Measurements from ENCODE around the gene WDR45B.
A peak's percentile ranks its signal among the peaks of the same experiment; 100 is the strongest.

The WDR45B gene

GRCh38 chr17:82616021-82616711 is 32.1 kb downstream of the WDR45B start:
- Histone ChIP-seq H3K9ac (ENCODE audit: insufficient read length) (no peak overlapping the region), H3K9me3 (ENCODE audit: low read depth, low read length) (no peaks in the 10 kb centered on the region), H3K36me3 (ENCODE audit: insufficient read depth, low read length) (peaks cover 54% of the 10 kb centered on the region), H3K4me3 (no peak overlapping the region), H3K27ac (no peak overlapping the region)
- TF ChIP-seq FOXP2 (optimal IDR thresholded peaks at IDR 0.05; ENCODE audit: control extremely low read depth, extremely low read length, insufficient read depth): no peak
- DNase-seq (ENCODE audit: low read depth, low spot score): no peak

- TF ChIP-seq EZH2 (IDR thresholded peaks at IDR 0.05) (no peak), FOXP2 (optimal IDR thresholded peaks at IDR 0.05; ENCODE audit: control extremely low read depth, extremely low read length, insufficient read depth) (no peak), POLR2AphosphoS5 (IDR thresholded peaks at IDR 0.05; ENCODE audit: borderline replicate concordance, low read depth, low read length) (no peak)
- H3K9ac ChIP-seq (ENCODE audit: insufficient read length): no peak overlapping the region
- peaks cover 51% of the 10 kb centered on the region for H3K36me3 ChIP-seq (ENCODE audit: insufficient read depth, low read length)
Measured at GRCh38 chr17:82615084-82616020, 32.9 kb downstream of the WDR45B start.

GRCh38 chr17:82614095-82614631 is 34.1 kb downstream of the WDR45B start:
- TF ChIP-seq POLR2AphosphoS5 (IDR thresholded peaks at IDR 0.05; ENCODE audit: borderline replicate concordance, low read depth, low read length): no peak
- no peak for TF ChIP-seq EZH2 (IDR thresholded peaks at IDR 0.05)
- TF ChIP-seq FOXP2 (optimal IDR thresholded peaks at IDR 0.05; ENCODE audit: control extremely low read depth, extremely low read length, insufficient read depth): no peak
- Histone ChIP-seq H3K9ac (ENCODE audit: insufficient read length) (no peak overlapping the region), H3K27ac (peak overlapping the region; percentile 42; the same call in 1 of the 2 replicates), H3K36me3 (ENCODE audit: insufficient read depth, low read length) (peaks cover 49% of the 10 kb centered on the region), H3K9me3 (ENCODE audit: low read depth, low read length) (no peaks in the 10 kb centered on the region), H3K4me3 (no peak overlapping the region)
- DNase-seq (ENCODE audit: low read depth, low spot score): no peak

More at GRCh38 chr17:82615084-82616020, 32.9 kb downstream of the WDR45B start:
- no peak for DNase-seq (ENCODE audit: low read depth, low spot score)
- H3K9me3 ChIP-seq (ENCODE audit: low read depth, low read length): no peaks in the 10 kb centered on the region
- H3K27ac ChIP-seq: no peak overlapping the region
- H3K4me3 ChIP-seq: no peak overlapping the region

- DNase-seq (ENCODE audit: low read depth, low spot score): no peak
- H3K4me3 ChIP-seq: no peak overlapping the region
- peaks cover 44% of the 10 kb centered on the region for H3K36me3 ChIP-seq (ENCODE audit: insufficient read depth, low read length)
- no peak overlapping the region for H3K9ac ChIP-seq (ENCODE audit: insufficient read length)
- TF ChIP-seq POLR2AphosphoS5 (IDR thresholded peaks at IDR 0.05; ENCODE audit: borderline replicate concordance, low read depth, low read length) (0 out of 2 replicates have a peak, but pooled peaks have one; percentile 1), FOXP2 (optimal IDR thresholded peaks at IDR 0.05; ENCODE audit: control extremely low read depth, extremely low read length, insufficient read depth) (no peak)
- no peaks in the 10 kb centered on the region for H3K9me3 ChIP-seq (ENCODE audit: low read depth, low read length)
- H3K27ac ChIP-seq: no peak overlapping the region
Measured at GRCh38 chr17:82613283-82614094, 34.8 kb downstream of the WDR45B start.

- H3K36me3 ChIP-seq (ENCODE audit: insufficient read depth, low read length): peaks cover 38% of the 10 kb centered on the region
- peak overlapping the region; percentile 34; the same call in 1 of the 2 replicates for H3K4me3 ChIP-seq
- TF ChIP-seq POLR2AphosphoS5 (IDR thresholded peaks at IDR 0.05; ENCODE audit: borderline replicate concordance, low read depth, low read length) (no peak), EZH2 (IDR thresholded peaks at IDR 0.05) (no peak), FOXP2 (optimal IDR thresholded peaks at IDR 0.05; ENCODE audit: control extremely low read depth, extremely low read length, insufficient read depth) (no peak)
- no peak overlapping the region for H3K9ac ChIP-seq (ENCODE audit: insufficient read length)
- H3K9me3 ChIP-seq (ENCODE audit: low read depth, low read length): no peaks in the 10 kb centered on the region
- DNase-seq (ENCODE audit: low read depth, low spot score): no peak
- H3K27ac ChIP-seq: peak overlapping the region; percentile 12
Measured at GRCh38 chr17:82611140-82612058, 36.8 kb downstream of the WDR45B start.

GRCh38 chr17:82609655-82610054 is 38.6 kb downstream of the WDR45B start:
- Histone ChIP-seq H3K9me3 (ENCODE audit: low read depth, low read length) (no peaks in the 10 kb centered on the region), H3K4me3 (no peak overlapping the region), H3K9ac (ENCODE audit: insufficient read length) (no peak overlapping the region), H3K27ac (no peak overlapping the region), H3K36me3 (ENCODE audit: insufficient read depth, low read length) (peaks cover 36% of the 10 kb centered on the region)
- no peak for TF ChIP-seq FOXP2 (optimal IDR thresholded peaks at IDR 0.05; ENCODE audit: control extremely low read depth, extremely low read length, insufficient read depth)
- no peak for TF ChIP-seq POLR2AphosphoS5 (IDR thresholded peaks at IDR 0.05; ENCODE audit: borderline replicate concordance, low read depth, low read length)
- TF ChIP-seq EZH2 (IDR thresholded peaks at IDR 0.05): no peak
- no peak for DNase-seq (ENCODE audit: low read depth, low spot score)

GRCh38 chr17:82608816-82609215 is 39.4 kb downstream of the WDR45B start:
- Histone ChIP-seq H3K36me3 (ENCODE audit: insufficient read depth, low read length) (peaks cover 44% of the 10 kb centered on the region), H3K9ac (ENCODE audit: insufficient read length) (no peak overlapping the region), H3K27ac (no peak overlapping the region), H3K9me3 (ENCODE audit: low read depth, low read length) (no peaks in the 10 kb centered on the region), H3K4me3 (no peak overlapping the region)
- TF ChIP-seq FOXP2 (optimal IDR thresholded peaks at IDR 0.05; ENCODE audit: control extremely low read depth, extremely low read length, insufficient read depth) (no peak), POLR2AphosphoS5 (IDR thresholded peaks at IDR 0.05; ENCODE audit: borderline replicate concordance, low read depth, low read length) (no peak), EZH2 (IDR thresholded peaks at IDR 0.05) (no peak)
- no peak for DNase-seq (ENCODE audit: low read depth, low spot score)
